ENCODE results near the gene LENG8. TPM values are rescaled to one million over a fixed set of nuclear protein-coding genes. Genes with fewer than 3 reads are reported as not detected.

The LENG8 gene
- total and polyA plus RNA-seq, 11 donors: 23.6 to 93.9 (median 58.8) TPM

DNA sequence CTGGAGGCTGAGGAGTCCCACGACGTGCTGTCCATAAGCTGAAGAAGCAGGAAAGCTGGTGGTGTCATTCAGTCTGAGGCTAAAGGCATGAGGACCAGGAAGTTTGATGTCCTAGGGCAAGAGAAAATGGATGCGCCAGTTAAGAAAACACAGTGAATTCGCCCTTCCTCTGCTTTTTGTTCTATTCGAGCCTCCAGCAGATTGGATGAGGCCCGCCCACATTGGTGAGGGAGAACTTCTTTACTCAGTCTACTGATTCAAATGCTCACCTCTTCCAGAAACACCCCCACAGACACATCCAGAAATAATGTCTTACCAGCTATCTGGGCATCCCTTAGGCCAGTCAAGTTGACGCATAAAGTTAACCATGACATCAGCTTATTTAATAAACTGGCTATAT lies 41.2 kb upstream of the LENG8 start:
- TF ChIP-seq POLR2A (IDR thresholded peaks at IDR 0.05): no peak
- TF ChIP-seq, protein P1, sequence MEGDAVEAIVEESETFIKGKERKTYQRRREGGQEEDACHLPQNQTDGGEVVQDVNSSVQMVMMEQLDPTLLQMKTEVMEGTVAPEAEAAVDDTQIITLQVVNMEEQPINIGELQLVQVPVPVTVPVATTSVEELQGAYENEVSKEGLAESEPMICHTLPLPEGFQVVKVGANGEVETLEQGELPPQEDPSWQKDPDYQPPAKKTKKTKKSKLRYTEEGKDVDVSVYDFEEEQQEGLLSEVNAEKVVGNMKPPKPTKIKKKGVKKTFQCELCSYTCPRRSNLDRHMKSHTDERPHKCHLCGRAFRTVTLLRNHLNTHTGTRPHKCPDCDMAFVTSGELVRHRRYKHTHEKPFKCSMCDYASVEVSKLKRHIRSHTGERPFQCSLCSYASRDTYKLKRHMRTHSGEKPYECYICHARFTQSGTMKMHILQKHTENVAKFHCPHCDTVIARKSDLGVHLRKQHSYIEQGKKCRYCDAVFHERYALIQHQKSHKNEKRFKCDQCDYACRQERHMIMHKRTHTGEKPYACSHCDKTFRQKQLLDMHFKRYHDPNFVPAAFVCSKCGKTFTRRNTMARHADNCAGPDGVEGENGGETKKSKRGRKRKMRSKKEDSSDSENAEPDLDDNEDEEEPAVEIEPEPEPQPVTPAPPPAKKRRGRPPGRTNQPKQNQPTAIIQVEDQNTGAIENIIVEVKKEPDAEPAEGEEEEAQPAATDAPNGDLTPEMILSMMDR (IDR thresholded peaks at IDR 0.05): no peak
- ATAC-seq (no peak), DNase-seq (no peak)
- Histone ChIP-seq H3K4me3 (no peak overlapping the region), H3K27ac (no peak overlapping the region), H3K4me1 (no peaks in the 10 kb centered on the region), H3K27me3 (peaks cover 0 to 19% (median 5%) of the 10 kb centered on the region in 9 donors), H3K9me3 (no peaks in the 10 kb centered on the region), H3K36me3 (no peaks in the 10 kb centered on the region)
- intact Hi-C loops (cut with DNase I): no loop called here
- WGBS, 4 donors: 81 to 93% (median 88%) methylated on average over 7 of the region's 7 CpGs

DNA sequence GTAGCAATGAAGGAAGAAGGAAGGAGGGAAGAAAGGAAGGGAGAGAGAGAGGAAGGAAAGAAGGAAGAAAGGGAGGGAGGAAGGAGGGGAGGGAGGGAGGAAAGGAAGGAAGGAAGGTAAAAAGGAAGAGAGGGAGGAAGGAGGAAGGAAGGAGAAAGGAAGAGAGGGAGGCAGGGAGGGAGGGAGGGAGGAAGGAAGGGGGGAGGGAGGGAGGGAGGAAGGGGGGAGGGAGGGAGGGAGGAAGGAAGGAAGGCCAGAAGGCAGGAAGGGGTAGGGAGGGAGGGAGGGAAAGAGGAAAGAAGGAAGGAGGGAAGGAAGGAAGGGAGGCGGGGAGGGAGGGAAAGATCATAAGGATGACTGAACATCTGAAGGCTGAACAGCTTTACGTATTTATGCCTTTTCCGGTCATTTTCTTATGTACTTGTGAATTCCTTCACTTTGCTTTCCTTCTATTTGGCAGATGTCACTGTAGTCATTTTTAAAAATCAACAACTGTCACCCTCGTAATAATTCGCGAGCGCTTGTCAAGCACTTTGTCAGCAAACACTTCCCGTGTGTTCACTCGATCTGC lies 40.5 kb upstream of the LENG8 start:
- TF ChIP-seq, protein P1 (IDR thresholded peaks at IDR 0.05): no peak
- Histone ChIP-seq H3K27me3 (peaks cover 0 to 22% (median 5%) of the 10 kb centered on the region in 9 donors), H3K27ac (no peak overlapping the region), H3K4me1 (no peaks in the 10 kb centered on the region), H3K36me3 (no peaks in the 10 kb centered on the region), H3K9me3 (no peaks in the 10 kb centered on the region), H3K4me3 (no peak overlapping the region)
- intact Hi-C loops (cut with DNase I): no loop called here
- ATAC-seq: no peak
- DNase-seq: no peak
- WGBS, 4 donors: 85 to 88% (median 87%) methylated on average over 9 of the region's 9 CpGs

DNA sequence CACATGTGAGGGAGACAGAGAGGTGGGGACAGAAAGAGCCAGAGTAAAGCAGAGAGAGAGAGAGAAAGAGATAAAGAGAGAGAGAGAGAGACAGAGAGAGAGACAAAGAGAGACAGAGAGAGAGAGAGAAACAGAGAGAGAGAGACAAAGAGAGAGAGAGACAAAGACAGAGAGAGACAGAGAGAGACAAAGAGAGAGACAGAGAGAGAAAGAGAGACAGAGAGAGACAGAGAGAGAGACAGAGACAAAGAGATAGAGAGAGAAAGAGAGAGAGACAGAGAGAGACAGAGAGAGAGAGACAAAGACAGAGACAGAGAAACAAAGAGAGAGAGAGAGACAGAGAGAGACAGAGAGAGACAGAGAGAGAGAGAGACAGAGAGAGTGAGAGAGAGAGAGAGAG lies 38.0 kb upstream of the LENG8 start:
- Histone ChIP-seq H3K4me3 (no peak overlapping the region), H3K36me3 (no peaks in the 10 kb centered on the region), H3K27ac (no peak overlapping the region), H3K4me1 (peaks cover 0 to 10% (median 0%) of the 10 kb centered on the region in 12 donors), H3K27me3 (peaks cover 10 to 41% (median 21%) of the 10 kb centered on the region in 9 donors), H3K9me3 (no peaks in the 10 kb centered on the region)
- DNase-seq (no peak), ATAC-seq (no peak)
- no peak for TF ChIP-seq POLR2A (IDR thresholded peaks at IDR 0.05)
- TF ChIP-seq, protein P1 (IDR thresholded peaks at IDR 0.05): no peak
- intact Hi-C loops (cut with DNase I): no loop called here

DNA sequence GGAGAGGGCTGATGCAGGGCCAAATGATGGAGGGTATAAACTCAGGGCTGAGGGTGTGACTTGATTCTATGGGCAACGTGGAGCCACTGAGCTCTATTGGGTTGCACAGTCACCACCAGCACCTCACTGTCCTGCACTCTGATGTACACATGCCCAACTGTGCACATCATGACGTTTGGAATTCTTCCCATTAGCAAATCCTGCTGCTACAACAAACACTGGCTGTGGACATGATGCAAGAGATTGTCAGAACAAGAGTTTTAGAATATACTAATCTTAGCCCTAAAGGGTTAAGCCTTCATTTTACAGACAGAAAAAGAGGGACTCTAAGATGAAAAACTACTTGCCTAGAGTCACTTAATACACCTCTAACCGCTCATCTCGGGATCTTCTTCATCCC lies 36.1 kb upstream of the LENG8 start:
- intact Hi-C loops (cut with DNase I): no loop called here
- TF ChIP-seq, protein P1 (IDR thresholded peaks at IDR 0.05): no peak
- TF ChIP-seq POLR2A (IDR thresholded peaks at IDR 0.05): no peak
- Histone ChIP-seq H3K36me3 (no peaks in the 10 kb centered on the region), H3K27me3 (peaks cover 19 to 59% (median 32%) of the 10 kb centered on the region in 9 donors), H3K4me1 (peaks cover 0 to 18% (median under 1%) of the 10 kb centered on the region in 12 donors), H3K9me3 (no peaks in the 10 kb centered on the region), H3K27ac (no peak overlapping the region), H3K4me3 (no peak overlapping the region)
- DNase-seq (no peak), ATAC-seq (no peak)
- WGBS, 4 donors: 63 to 79% (median 73%) methylated on average over 4 of the region's 4 CpGs
